NCI-H69 (cell line): ENCODE results near the gene TNFRSF8.

ENCODE experiments used
- DNase-seq: peaks from one replicate; lab custom pipeline; 2025; lab: John Stamatoyannopoulos, UW

TNFRSF8 gene

GRCh38 chr1:12142891-12143630 lies 80.0 kb downstream of the TNFRSF8 start:
- DNase-seq = no peak

- peak; percentile 17 for DNase-seq
These were observed 80.6 kb downstream of the TNFRSF8 start for GRCh38 chr1:12143631-12144155.

- DNase-seq = no peak
These were observed 81.1 kb downstream of the TNFRSF8 start for GRCh38 chr1:12144236-12144635.

- no peak for DNase-seq
These were observed 81.9 kb downstream of the TNFRSF8 start for GRCh38 chr1:12144969-12145368.

- DNase-seq = no peak
These were observed 82.7 kb downstream of the TNFRSF8 start for GRCh38 chr1:12145616-12146342.

- no peak for DNase-seq
These were observed 83.4 kb downstream of the TNFRSF8 start for GRCh38 chr1:12146343-12147112.

GRCh38 chr1:12147201-12147701 lies 84.1 kb downstream of the TNFRSF8 start:
- DNase-seq = no peak

GRCh38 chr1:12148160-12148957 lies 85.3 kb downstream of the TNFRSF8 start:
- DNase-seq = no peak

- DNase-seq = no peak
These were observed 86.1 kb downstream of the TNFRSF8 start for GRCh38 chr1:12148958-12149790.

- DNase-seq = no peak
These were observed 86.7 kb downstream of the TNFRSF8 start for GRCh38 chr1:12149791-12150175.

- DNase-seq = no peak
These were observed 87.5 kb downstream of the TNFRSF8 start for GRCh38 chr1:12150456-12151200.

- DNase-seq = no peak
These were observed 88.4 kb downstream of the TNFRSF8 start for GRCh38 chr1:12151465-12151864.

GRCh38 chr1:12152113-12152891 lies 89.2 kb downstream of the TNFRSF8 start:
- no peak for DNase-seq

- no peak for DNase-seq
These were observed 90.2 kb downstream of the TNFRSF8 start for GRCh38 chr1:12153181-12153785.

- DNase-seq = no peak
These were observed 92.2 kb downstream of the TNFRSF8 start for GRCh38 chr1:12155328-12155727.

GRCh38 chr1:12157366-12158231 lies 94.5 kb downstream of the TNFRSF8 start:
- no peak for DNase-seq

- DNase-seq = no peak
These were observed 95.4 kb downstream of the TNFRSF8 start for GRCh38 chr1:12158357-12159092.
